Mammary epithelial cell (primary cell): ENCODE data around the gene CDKN3.

Source experiments
- CTCF ChIP-seq, 2 donors: IDR thresholded peaks in 1 of 2; conservative IDR thresholded peaks in 1 of 2; 2 replicates each; pipeline ENCODE4 v1.5.1; 2011 to 2012; ENCODE audit warnings: inconsistent platforms in 2 of 2, low read length in 2 of 2, mild to moderate bottlenecking in 2 of 2, control low read depth in 1 of 2, low read depth in 1 of 2; ENCODE audit not compliant: insufficient read depth in 1 of 2; ENCODE audit errors: extremely low read depth in 1 of 2
- EZH2 ChIP-seq: IDR thresholded peaks from 2 replicates; pipeline ENCODE4 v1.6.1; 2012; ENCODE audit warnings: low read length, inconsistent platforms, borderline replicate concordance

GRCh38 chr14:54428527-54428926 lies 31.7 kb downstream of the CDKN3 start:
- TF ChIP-seq CTCF (conservative IDR thresholded peaks at IDR 0.05 in 1 of 2, IDR thresholded peaks at IDR 0.05 in 1 of 2; ENCODE audit: extremely low read depth in 1 of 2, insufficient read depth in 1 of 2, low read depth in 1 of 2, low read length in 2 of 2) (no peak), EZH2 (no peak)
